ENCODE results near the gene PRR20G.

PRR20G gene

GRCh38 chr3:127262533-127262932 lies 25.3 kb downstream of the PRR20G start:
- DNase-seq = no peak

- no peak for DNase-seq
Measured at GRCh38 chr3:127261925-127262324, 25.9 kb downstream of the PRR20G start.

DNA sequence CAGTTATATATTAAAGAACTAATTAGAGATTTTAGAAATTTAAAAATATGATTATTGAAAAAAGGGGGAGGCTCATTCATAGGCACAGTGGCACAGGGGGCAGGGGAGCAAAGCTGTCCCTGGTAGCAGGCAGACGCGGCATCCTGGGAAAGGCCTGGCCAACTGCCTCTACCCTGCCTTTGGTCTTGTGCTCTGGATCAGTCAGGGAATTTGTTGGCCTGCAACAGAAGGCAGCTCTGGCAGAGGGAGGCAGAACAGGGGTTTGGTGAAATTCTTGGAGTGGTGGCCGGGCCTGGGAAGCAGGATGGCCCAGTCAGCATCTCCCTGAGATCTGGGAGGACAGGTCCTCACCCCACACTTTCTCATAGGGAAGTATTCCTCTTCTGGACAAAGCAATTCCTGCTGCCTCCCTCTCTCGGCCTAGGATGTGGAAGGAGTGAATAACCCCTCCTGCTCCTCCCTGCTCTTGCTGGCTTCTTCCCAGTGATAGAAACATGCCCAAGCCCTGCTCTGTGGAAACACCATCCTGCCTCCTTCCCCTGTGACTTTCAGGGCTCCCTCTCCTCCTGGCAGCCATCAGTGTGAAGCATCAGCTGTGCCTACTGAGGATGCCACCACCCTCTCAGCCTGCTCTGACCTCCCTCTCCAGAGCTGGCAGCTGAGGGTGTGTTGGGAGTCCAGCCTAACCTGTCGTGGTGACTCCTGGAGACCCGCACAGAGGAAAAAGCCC lies 26.9 kb downstream of the PRR20G start:
- no peak for DNase-seq

DNA sequence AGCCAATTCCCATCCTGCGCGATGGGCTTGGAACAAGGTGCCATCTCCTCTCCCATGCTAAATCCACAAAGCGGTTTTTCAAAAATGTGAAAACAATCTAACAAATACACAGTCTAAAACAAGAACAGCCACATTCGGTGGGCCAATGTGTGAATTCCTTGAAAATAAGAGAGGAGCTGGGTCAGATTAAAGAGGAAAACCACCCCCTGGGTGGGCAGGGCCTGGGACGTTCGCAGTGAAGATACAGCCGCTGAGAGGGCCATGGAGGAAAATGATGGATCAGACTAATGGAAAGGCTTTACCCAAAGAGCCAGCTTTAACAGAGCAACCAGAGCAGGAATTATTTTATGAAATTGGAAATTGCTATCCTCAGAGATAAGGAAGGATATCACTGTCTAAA lies 27.4 kb downstream of the PRR20G start:
- no peak for DNase-seq

GRCh38 chr3:127259882-127260281 lies 28.0 kb downstream of the PRR20G start:
- DNase-seq = no peak

DNA sequence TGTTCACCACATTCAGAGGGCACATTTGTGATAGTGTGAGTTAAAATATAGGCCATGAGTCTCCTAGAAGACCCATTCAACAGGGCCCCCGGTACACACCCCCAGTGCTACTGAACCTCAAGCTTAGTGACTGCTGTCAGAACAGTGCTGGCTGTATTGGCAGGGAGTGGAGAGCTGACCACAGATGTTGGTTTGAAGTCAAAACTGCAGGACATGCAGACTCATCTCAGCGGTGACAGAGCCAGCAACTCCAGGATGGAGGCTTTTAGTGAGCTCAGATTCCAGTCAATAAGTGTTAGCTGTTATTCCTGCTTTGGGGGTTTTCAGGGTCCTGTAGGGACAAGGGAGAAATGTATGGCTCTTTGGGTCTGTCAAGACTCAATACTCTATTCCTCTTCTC lies 29.1 kb downstream of the PRR20G start:
- no peak for DNase-seq

- no peak for DNase-seq
Measured at GRCh38 chr3:127257351-127257750, 30.5 kb downstream of the PRR20G start.

GRCh38 chr3:127256733-127257271 lies 31.0 kb downstream of the PRR20G start:
- DNase-seq = no peak

DNA sequence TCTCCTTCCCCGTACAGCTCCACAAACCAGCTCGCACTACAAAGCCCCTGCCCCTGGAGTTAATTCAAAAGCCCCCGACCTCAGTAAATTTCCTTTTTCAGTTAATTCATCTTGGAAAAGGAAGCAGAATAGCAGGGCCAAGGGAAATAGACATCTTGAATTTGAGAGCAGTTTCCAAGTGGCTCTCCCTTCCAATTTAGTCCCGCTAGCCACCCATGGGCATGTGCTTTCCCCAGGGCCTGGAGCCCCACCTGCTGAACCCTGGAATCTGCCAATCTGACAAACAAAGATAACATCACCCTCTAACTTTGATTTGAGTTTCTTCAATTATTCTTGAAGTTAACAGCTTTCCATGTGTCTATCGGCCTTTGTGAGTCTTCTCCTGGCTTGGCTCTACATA lies 31.7 kb downstream of the PRR20G start:
- no peak for DNase-seq

- DNase-seq = no peak
Measured at GRCh38 chr3:127255516-127255915, 32.3 kb downstream of the PRR20G start.

- no peak for DNase-seq
Measured at GRCh38 chr3:127254730-127255129, 33.1 kb downstream of the PRR20G start.

- DNase-seq = no peak
Measured at GRCh38 chr3:127254033-127254644, 33.7 kb downstream of the PRR20G start.

- DNase-seq = no peak
Measured at GRCh38 chr3:127253491-127253890, 34.4 kb downstream of the PRR20G start.

DNA sequence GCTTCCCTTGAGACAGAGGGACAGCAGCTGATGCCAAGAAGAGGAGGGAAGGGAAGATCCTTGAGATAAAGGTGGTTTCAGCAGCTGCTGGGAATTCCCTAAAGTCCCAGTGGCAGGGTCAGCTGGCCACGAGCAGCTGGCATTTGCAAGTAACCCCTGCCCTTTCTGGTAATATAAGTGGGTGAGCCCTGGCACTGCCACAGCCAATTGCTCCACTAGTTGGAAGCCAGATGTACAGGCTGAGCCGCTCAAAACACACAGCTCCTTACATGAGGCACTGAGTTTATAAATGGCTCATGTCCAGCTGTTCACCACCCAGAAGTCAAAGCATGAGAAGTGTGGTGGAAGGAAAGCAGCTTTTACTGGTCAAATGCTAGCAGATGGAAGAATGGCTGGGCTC lies 35.4 kb downstream of the PRR20G start:
- DNase-seq = no peak

GRCh38 chr3:127250032-127250431 lies 37.8 kb downstream of the PRR20G start:
- DNase-seq = no peak

- no peak for DNase-seq
Measured at GRCh38 chr3:127247292-127247691, 40.6 kb downstream of the PRR20G start.

- no peak for DNase-seq
Measured at GRCh38 chr3:127238602-127239001, 49.2 kb downstream of the PRR20G start.

DNA sequence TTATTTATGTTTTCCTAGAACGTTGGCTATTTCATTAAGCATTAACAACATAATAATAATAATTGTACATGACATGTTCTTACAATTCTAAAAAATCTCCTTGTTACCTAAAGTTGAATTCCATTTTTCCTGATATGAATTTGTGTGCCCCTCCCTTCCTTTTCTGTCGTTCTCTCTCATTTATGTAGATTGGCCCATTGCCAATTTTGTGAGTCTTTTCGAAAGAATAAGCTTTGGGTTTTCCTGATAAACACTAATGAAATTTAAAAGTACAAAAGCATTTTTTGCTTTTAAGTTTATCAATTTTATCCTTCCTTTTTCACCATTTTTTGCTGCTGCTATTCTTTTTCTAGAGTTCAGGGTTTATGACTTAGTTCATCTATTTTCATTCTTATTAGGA lies 50.0 kb downstream of the PRR20G start:
- no peak for DNase-seq

- DNase-seq = no peak
Measured at GRCh38 chr3:127235706-127236105, 52.1 kb downstream of the PRR20G start.

- no peak for DNase-seq
Measured at GRCh38 chr3:127234778-127235177, 53.1 kb downstream of the PRR20G start.

Measured in activated CD4-positive, alpha-beta T cell treated with anti-CD3 and anti-CD28 coated beads for 1 hour (primary cell).